ENCODE data around the gene PRKCI. TPM values are rescaled to one million over a fixed set of nuclear protein-coding genes. Genes with fewer than 3 reads are reported as not detected.
"Not testable (repeated sequence)": the region's sequence is repeated elsewhere in the genome, so short reads cannot be mapped to it uniquely, and the experiment has no call there.

PRKCI gene
- total and polyA plus RNA-seq, 8 donors: 3.5 to 14.2 (median 10.3) TPM

DNA sequence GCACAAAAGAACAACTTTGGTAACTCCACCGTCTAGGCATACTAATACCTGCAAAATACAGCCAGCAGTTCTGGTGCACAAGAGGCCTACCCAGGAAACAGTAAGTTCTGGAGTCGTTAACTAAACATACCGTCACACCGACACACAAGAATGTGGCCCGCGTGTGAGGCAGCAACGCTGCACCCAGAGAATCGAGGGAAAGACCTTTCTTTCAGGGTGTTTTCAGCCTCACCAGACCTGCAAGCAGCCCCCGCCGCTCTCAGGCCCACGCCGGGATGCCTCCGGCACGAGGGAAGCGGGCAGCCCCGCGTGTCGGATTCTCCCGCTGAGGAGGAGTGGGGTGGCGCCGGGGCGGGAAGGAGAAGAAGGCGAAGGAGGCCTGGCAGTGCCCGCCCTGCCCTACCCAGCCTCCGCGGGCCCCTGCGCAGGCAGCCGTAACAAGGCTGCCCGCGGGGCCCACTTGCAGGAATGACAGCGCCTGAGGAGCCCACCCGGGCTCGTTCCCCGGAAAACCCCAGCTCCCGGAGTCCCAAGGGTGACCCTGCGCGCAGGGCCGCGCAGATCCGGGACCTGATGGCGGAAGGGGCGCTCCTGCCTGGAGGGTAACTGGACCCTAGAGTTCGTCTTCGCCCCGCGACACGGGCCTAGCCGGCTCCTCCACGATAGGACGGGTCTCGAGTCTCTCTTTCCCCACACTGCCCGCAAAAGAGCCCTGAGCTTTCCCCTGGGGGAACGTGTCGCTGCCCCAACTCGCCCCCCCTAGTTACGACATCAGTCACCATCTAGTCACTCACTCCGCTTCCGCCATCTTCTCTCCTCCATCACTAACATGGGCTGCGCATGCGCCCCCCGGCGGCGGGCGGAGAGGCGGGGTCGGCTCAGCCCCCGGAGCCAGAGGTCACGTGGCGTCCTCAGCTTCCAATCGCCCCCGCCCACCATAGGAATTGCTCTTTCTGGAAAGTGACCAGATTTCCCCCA, 41.0 kb upstream of the PRKCI start, which contains the start of gene PHC3:
Gene PHC3 (minus strand): TSS at position 826 of the 978 bp plus-strand sequence. CDS start 18 bp downstream, at position 808.
- Histone ChIP-seq H3K27me3 (no peaks in the 10 kb centered on the region), H3K4me1 (peaks cover 16 to 18% (median 16%) of the 10 kb centered on the region in 3 donors), H3K36me3 (peaks cover 0 to 23% (median 3%) of the 10 kb centered on the region in 3 donors), H3K4me3 (peak within 1 kb of the TSS; percentile 64 to 97 (median 90)), H3K9me3 (no peaks in the 10 kb centered on the region), H3K27ac (peak within 1 kb of the TSS; percentile 89 to 97 (median 96))
- intact Hi-C loops (cut with DNase I): no loop called here
- no peak for FAIRE-seq
- DNase-seq: peak; percentile 89 to 97 (median 92)
- WGBS, 2 donors: 0% methylated on average over 49 to 71 of the region's 71 CpGs
- TF ChIP-seq, protein P1, sequence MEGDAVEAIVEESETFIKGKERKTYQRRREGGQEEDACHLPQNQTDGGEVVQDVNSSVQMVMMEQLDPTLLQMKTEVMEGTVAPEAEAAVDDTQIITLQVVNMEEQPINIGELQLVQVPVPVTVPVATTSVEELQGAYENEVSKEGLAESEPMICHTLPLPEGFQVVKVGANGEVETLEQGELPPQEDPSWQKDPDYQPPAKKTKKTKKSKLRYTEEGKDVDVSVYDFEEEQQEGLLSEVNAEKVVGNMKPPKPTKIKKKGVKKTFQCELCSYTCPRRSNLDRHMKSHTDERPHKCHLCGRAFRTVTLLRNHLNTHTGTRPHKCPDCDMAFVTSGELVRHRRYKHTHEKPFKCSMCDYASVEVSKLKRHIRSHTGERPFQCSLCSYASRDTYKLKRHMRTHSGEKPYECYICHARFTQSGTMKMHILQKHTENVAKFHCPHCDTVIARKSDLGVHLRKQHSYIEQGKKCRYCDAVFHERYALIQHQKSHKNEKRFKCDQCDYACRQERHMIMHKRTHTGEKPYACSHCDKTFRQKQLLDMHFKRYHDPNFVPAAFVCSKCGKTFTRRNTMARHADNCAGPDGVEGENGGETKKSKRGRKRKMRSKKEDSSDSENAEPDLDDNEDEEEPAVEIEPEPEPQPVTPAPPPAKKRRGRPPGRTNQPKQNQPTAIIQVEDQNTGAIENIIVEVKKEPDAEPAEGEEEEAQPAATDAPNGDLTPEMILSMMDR (IDR thresholded peaks at IDR 0.05): no peak
- peak; percentile 90 to 94 (median 93) for ATAC-seq

GRCh38 chr3:170189398-170190256, 32.6 kb upstream of the PRKCI start:
- DNase-seq (no peak), FAIRE-seq (no peak), ATAC-seq (peak in 1 of 4 donors; percentile 48)
- intact Hi-C loops (cut with DNase I): no loop called here
- no peak overlapping the region for H3K27ac ChIP-seq
- H3K27me3 ChIP-seq: no peaks in the 10 kb centered on the region
- no peaks in the 10 kb centered on the region for H3K9me3 ChIP-seq
- H3K36me3 ChIP-seq: no peaks in the 10 kb centered on the region
- H3K4me1 ChIP-seq: no peaks in the 10 kb centered on the region
- TF ChIP-seq, protein P1 (IDR thresholded peaks at IDR 0.05): no peak
- H3K4me3 ChIP-seq: no peak overlapping the region
- WGBS, 2 donors: 72 to 74% methylated on average over 4 of the region's 4 CpGs

- H3K27ac ChIP-seq; H3K4me3 ChIP-seq; DNase-seq; H3K36me3 ChIP-seq; H3K9me3 ChIP-seq; H3K27me3 ChIP-seq; FAIRE-seq; H3K4me1 ChIP-seq; intact Hi-C loops (cut with DNase I): not testable (repeated sequence)
- 24 to 28% methylated on average over 3 of the region's 3 CpGs for WGBS, 2 donors
- peak in 2 of 4 donors; percentile 45 to 46 for ATAC-seq
These were observed 26.5 kb upstream of the PRKCI start for GRCh38 chr3:170195759-170196158.

GRCh38 chr3:170196833-170197232, 25.4 kb upstream of the PRKCI start:
- Histone ChIP-seq H3K9me3 (no peaks in the 10 kb centered on the region), H3K27ac (no peak overlapping the region), H3K4me3 (no peak overlapping the region), H3K36me3 (no peaks in the 10 kb centered on the region), H3K27me3 (no peaks in the 10 kb centered on the region), H3K4me1 (no peaks in the 10 kb centered on the region)
- DNase-seq (no peak), FAIRE-seq (no peak), ATAC-seq (no peak)
- intact Hi-C loops (cut with DNase I): no loop called here
- 93 to 94% methylated on average over 3 of the region's 3 CpGs for WGBS, 2 donors
- TF ChIP-seq, protein P1 (IDR thresholded peaks at IDR 0.05): no peak

GRCh38 chr3:170200987-170201386, 21.2 kb upstream of the PRKCI start:
- Histone ChIP-seq H3K4me3 (no peak overlapping the region), H3K9me3 (no peaks in the 10 kb centered on the region), H3K4me1 (no peaks in the 10 kb centered on the region), H3K36me3 (no peaks in the 10 kb centered on the region), H3K27ac (no peak overlapping the region), H3K27me3 (no peaks in the 10 kb centered on the region)
- intact Hi-C loops (cut with DNase I): no loop called here
- ATAC-seq: no peak
- TF ChIP-seq, protein P1 (IDR thresholded peaks at IDR 0.05): no peak
- no peak for FAIRE-seq
- DNase-seq: no peak
